Thyroid gland (tissue), 4 donors: ENCODE measurements around the gene FMN1. TPM values are rescaled to one million over a fixed set of nuclear protein-coding genes. Genes with fewer than 3 reads are reported as not detected.

Source experiments
- DNase-seq, 2 donors: peaks; one replicate each; pipeline ENCODE4 v3.0.0-alpha.2; 2019
- H3K27ac ChIP-seq, 3 donors: fragments of 200-600 bp; sonication (generic); 1 replicate in 2 of 3; 2 replicates in 1 of 3; pipeline ENCODE4 v1.5.1; 2016 to 2019; ENCODE audit warnings: mild to moderate bottlenecking in 1 of 3, moderate library complexity in 1 of 3
- H3K27me3 ChIP-seq: fragments of 200-600 bp; sonication (generic); one replicate; pipeline ENCODE4 v1.5.1; 2019
- H3K36me3 ChIP-seq, 2 donors: fragments of 200-600 bp; sonication (generic); one replicate each; pipeline ENCODE4 v1.5.1; 2016 to 2019
- H3K4me1 ChIP-seq, 2 donors: fragments of 200-600 bp; sonication (generic); one replicate each; pipeline ENCODE4 v1.5.1; 2017 to 2019
- H3K4me3 ChIP-seq, 3 donors: fragments of 200-600 bp; sonication (generic); replicated peaks in 1 of 3; 1 replicate in 2 of 3; 2 replicates in 1 of 3; pipeline ENCODE4 v1.5.1; 2016; ENCODE audit warnings: mild to moderate bottlenecking in 1 of 3
- H3K9me3 ChIP-seq: fragments of 200-600 bp; sonication (generic); one replicate; pipeline ENCODE4 v1.5.1; 2017
- POLR2A ChIP-seq, 2 donors: fragments of 450-650 bp; IDR thresholded peaks; one replicate each; pipeline ENCODE4 v1.6.1; 2017; ENCODE audit warnings: antibody characterized with exemption in 2 of 2, mild to moderate bottlenecking in 2 of 2, moderate library complexity in 1 of 2
- WGBS, 2 donors: methylation state at CpG; one replicate each; pipeline ENCODE4 v1.1.5; 2017; 5-methylcytosine and 5-hydroxymethylcytosine counted together
- intact Hi-C: fragments of 100-400 bp; cut with DNase I; formaldehyde crosslinking; loops from one replicate; pipeline ENCODE4 v1.15.1; 2023
- total RNA-seq, 4 donors: library from RNA; depleted of rRNA; stranded (reverse); fragments of >200 nt; gene quantifications; one replicate each; pipeline ENCODE4 v1.2.3, GENCODE V29; 2016
- TF ChIP-seq, protein P1 (sequence below), 6 experiments: fragments of 200-600 bp in 3 of 6; fragments of 450-650 bp in 3 of 6; sonication (generic) in 3 of 6; IDR thresholded peaks; one replicate each; pipeline ENCODE4 v1.5.1; 2016 to 2019; ENCODE audit warnings: antibody characterized with exemption in 6 of 6, mild to moderate bottlenecking in 2 of 6, inconsistent platforms in 1 of 6, moderate library complexity in 1 of 6

FMN1 gene
- total RNA-seq, 4 donors from 2014 or later = 13.8 to 28.3 (median 22.5) TPM

DNA sequence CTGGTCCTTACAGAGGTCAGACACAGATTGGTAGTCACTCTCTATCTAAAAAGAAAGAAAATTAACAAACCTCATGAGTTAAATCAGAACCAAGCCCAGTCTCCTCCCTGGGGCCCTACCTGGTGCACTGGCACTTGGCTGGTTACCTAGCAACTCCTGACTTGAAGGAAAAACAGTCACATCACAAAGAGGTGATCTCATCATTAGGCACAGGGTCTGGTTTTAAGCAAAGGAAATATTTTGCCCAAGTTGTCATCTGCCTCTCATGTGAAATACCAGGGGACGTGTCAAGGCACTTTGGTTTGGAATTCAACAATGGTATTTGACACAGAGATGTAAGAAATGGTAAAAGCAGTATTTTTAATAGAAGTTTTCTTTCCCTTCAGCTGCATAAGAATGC, 47.7 kb upstream of the FMN1 start:
- intact Hi-C loops = no loop called here
- Histone ChIP-seq H3K27ac (peak overlapping the region; percentile 51 to 88 (median 51)), H3K36me3 (no peaks in the 10 kb centered on the region), H3K27me3 (no peaks in the 10 kb centered on the region), H3K4me1 (peaks cover 14 to 15% of the 10 kb centered on the region in 2 donors), H3K4me3 (no peak overlapping the region), H3K9me3 (no peaks in the 10 kb centered on the region)
- WGBS, 2 donors = 9 to 25% methylated on average over 1 of the region's 1 CpG
- DNase-seq = peak; percentile 75 to 78
- TF ChIP-seq, protein P1, sequence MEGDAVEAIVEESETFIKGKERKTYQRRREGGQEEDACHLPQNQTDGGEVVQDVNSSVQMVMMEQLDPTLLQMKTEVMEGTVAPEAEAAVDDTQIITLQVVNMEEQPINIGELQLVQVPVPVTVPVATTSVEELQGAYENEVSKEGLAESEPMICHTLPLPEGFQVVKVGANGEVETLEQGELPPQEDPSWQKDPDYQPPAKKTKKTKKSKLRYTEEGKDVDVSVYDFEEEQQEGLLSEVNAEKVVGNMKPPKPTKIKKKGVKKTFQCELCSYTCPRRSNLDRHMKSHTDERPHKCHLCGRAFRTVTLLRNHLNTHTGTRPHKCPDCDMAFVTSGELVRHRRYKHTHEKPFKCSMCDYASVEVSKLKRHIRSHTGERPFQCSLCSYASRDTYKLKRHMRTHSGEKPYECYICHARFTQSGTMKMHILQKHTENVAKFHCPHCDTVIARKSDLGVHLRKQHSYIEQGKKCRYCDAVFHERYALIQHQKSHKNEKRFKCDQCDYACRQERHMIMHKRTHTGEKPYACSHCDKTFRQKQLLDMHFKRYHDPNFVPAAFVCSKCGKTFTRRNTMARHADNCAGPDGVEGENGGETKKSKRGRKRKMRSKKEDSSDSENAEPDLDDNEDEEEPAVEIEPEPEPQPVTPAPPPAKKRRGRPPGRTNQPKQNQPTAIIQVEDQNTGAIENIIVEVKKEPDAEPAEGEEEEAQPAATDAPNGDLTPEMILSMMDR (IDR thresholded peaks at IDR 0.05) = no peak
- TF ChIP-seq POLR2A (IDR thresholded peaks at IDR 0.05) = no peak

- Histone ChIP-seq H3K4me1 (peaks cover 0 to 4% of the 10 kb centered on the region in 2 donors), H3K9me3 (no peaks in the 10 kb centered on the region), H3K36me3 (no peaks in the 10 kb centered on the region), H3K4me3 (no peak overlapping the region), H3K27ac (no peak overlapping the region), H3K27me3 (no peaks in the 10 kb centered on the region)
- no peak for DNase-seq
- intact Hi-C loops = loop anchor here (10.0 kb wide), 1 partner anchor 468 kb away; no protein-coding TSS in a partner anchor
- no peak for TF ChIP-seq POLR2A (IDR thresholded peaks at IDR 0.05)
- TF ChIP-seq, protein P1 (IDR thresholded peaks at IDR 0.05) = no peak
- 83 to 86% methylated on average over 4 of the region's 4 CpGs for WGBS, 2 donors
Observed at GRCh38 chr15:33236841-33237509, 42.5 kb upstream of the FMN1 start.

GRCh38 chr15:33234020-33234461, 39.5 kb upstream of the FMN1 start:
- Histone ChIP-seq H3K4me3 (no peak overlapping the region), H3K36me3 (no peaks in the 10 kb centered on the region), H3K27ac (no peak overlapping the region), H3K4me1 (no peaks in the 10 kb centered on the region), H3K27me3 (no peaks in the 10 kb centered on the region), H3K9me3 (no peaks in the 10 kb centered on the region)
- WGBS, 2 donors = 19 to 34% methylated on average over 5 of the region's 5 CpGs
- intact Hi-C loops = loop anchor here (10.0 kb wide), 1 partner anchor 471 kb away; no protein-coding TSS in a partner anchor
- TF ChIP-seq, protein P1 (IDR thresholded peaks at IDR 0.05) = peak; percentile 30 to 79 (median 60)
- no peak for TF ChIP-seq POLR2A (IDR thresholded peaks at IDR 0.05)
- DNase-seq = peak; percentile 35 to 36

DNA sequence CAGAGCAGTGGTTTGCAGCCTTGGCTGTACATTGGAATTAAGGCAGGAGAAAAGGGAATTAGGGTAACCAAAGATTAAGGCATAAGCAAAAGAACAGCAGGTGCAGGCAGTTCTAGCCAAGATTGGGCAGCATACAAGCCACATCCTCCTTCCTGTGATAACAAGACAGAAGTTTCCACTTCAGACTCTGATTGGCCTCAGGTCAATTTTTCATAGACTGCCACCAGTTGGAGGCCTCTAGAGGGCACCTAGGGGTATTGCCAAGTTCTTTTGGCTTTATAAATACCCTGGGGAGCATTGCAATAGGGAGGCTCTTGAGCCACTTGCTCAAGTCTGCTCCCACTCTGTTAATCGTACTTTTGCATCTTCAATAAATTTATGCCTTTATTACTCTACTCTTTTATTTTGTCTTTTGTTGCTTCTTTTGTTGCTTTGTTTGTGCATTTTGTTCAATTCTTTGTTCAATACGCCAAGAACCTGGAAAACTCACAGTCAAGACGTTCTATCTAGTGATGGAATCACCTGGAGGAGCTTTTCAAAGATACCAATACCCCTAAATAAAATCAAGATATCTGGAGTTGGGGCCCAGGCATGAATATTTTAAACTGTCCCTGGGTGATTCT, 32.2 kb upstream of the FMN1 start:
- intact Hi-C loops = no loop called here
- H3K9me3 ChIP-seq = no peaks in the 10 kb centered on the region
- no peak overlapping the region for H3K27ac ChIP-seq
- H3K27me3 ChIP-seq = no peaks in the 10 kb centered on the region
- no peaks in the 10 kb centered on the region for H3K4me1 ChIP-seq
- no peak overlapping the region for H3K4me3 ChIP-seq
- H3K36me3 ChIP-seq = no peaks in the 10 kb centered on the region
- 69 to 75% methylated on average over 3 of the region's 3 CpGs for WGBS, 2 donors
- TF ChIP-seq, protein P1 (IDR thresholded peaks at IDR 0.05) = peak in 5 of 6 experiments; percentile 56 to 73 (median 70)
- no peak for TF ChIP-seq POLR2A (IDR thresholded peaks at IDR 0.05)
- peak; percentile 75 to 80 for DNase-seq

- H3K36me3 ChIP-seq = no peaks in the 10 kb centered on the region
- 79 to 80% methylated on average over 2 of the region's 2 CpGs for WGBS, 2 donors
- intact Hi-C loops = no loop called here
- no peaks in the 10 kb centered on the region for H3K4me1 ChIP-seq
- no peaks in the 10 kb centered on the region for H3K27me3 ChIP-seq
- no peak overlapping the region for H3K4me3 ChIP-seq
- TF ChIP-seq, protein P1 (IDR thresholded peaks at IDR 0.05) = no peak
- H3K9me3 ChIP-seq = no peaks in the 10 kb centered on the region
- no peak overlapping the region for H3K27ac ChIP-seq
- no peak for DNase-seq
Observed at GRCh38 chr15:33218071-33218491, 23.6 kb upstream of the FMN1 start.
